ENCODE results near the gene KLHL17.
A peak's percentile ranks its signal among the peaks of the same experiment; 100 is the strongest.

Gene KLHL17

GRCh38 chr1:941588-942383 lies 18.6 kb upstream of the KLHL17 start:
- DNase-seq, result peak; percentile 44
- no peaks in the 10 kb centered on the region for H3K9me3 ChIP-seq (replicated peaks; ENCODE audit: insufficient read depth, low read length)
- no peaks in the 10 kb centered on the region for H3K9me2 ChIP-seq (replicated peaks; ENCODE audit: insufficient read depth, low read length)
- no peak overlapping the region for H3K9ac ChIP-seq (ENCODE audit: low read length)
- H3F3A ChIP-seq (ENCODE audit: insufficient read depth, low read length), result peaks cover 16% of the 10 kb centered on the region
- H3K27me3 ChIP-seq (replicated peaks; ENCODE audit: insufficient read depth, low read length), result peaks cover 62% of the 10 kb centered on the region
- H3K4me2 ChIP-seq (ENCODE audit: low read depth, low read length), result peak overlapping the region; percentile 79; the same call in 1 of the 2 replicates
- no peak overlapping the region for H2AFZ ChIP-seq (ENCODE audit: low read length)
- H3K27ac ChIP-seq (ENCODE audit: low read length), result no peak overlapping the region
- TF ChIP-seq CTCF (IDR thresholded peaks at IDR 0.05; ENCODE audit: low read length) (no peak), EZH2 (optimal IDR thresholded peaks at IDR 0.05; ENCODE audit: low read depth, low read length) (peak; percentile 52), EZH2phosphoT487 (IDR thresholded peaks at IDR 0.05; ENCODE audit: low read length) (no peak)
- H4K20me1 ChIP-seq (ENCODE audit: insufficient read depth, low read length), result peaks cover 7% of the 10 kb centered on the region; the same call in 1 of the 2 replicates
- H3K4me3 ChIP-seq (ENCODE audit: low read length), result peak overlapping the region; percentile 25; the same call in 1 of the 2 replicates
- no peaks in the 10 kb centered on the region for H3K36me3 ChIP-seq (replicated peaks; ENCODE audit: insufficient read depth, low read length)
- peaks cover 34% of the 10 kb centered on the region for H3K4me1 ChIP-seq (ENCODE audit: low read length)
- H3K79me2 ChIP-seq (ENCODE audit: low read length), result no peaks in the 10 kb centered on the region

DNA sequence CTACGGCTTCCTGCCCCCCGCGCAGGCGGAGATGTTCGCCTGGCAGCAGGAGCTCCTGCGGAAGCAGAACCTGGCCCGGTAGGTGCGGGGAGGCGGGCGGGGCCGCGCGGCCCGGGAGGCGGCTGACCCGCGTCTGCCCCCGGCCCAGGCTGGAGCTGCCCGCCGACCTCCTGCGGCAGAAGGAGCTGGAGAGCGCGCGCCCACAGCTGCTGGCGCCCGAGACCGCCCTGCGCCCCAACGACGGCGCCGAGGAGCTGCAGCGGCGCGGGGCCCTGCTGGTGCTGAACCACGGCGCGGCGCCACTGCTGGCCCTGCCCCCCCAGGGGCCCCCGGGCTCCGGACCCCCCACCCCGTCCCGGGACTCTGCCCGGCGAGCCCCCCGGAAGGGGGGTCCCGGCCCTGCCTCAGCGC lies 18.0 kb upstream of the KLHL17 start:
- DNase-seq, result no peak

GRCh38 chr1:942864-943533 lies 17.4 kb upstream of the KLHL17 start:
- Histone ChIP-seq H3K9me3 (replicated peaks; ENCODE audit: insufficient read depth, low read length) (no peaks in the 10 kb centered on the region), H2AFZ (ENCODE audit: low read length) (no peak overlapping the region), H3K36me3 (replicated peaks; ENCODE audit: insufficient read depth, low read length) (peaks cover 3% of the 10 kb centered on the region; the same call in 1 of the 2 replicates), H4K20me1 (ENCODE audit: insufficient read depth, low read length) (peaks cover 7% of the 10 kb centered on the region; the same call in 1 of the 2 replicates), H3K4me1 (ENCODE audit: low read length) (peaks cover 34% of the 10 kb centered on the region), H3K79me2 (ENCODE audit: low read length) (no peaks in the 10 kb centered on the region), H3K27me3 (replicated peaks; ENCODE audit: insufficient read depth, low read length) (peaks cover 51% of the 10 kb centered on the region), H3K9me2 (replicated peaks; ENCODE audit: insufficient read depth, low read length) (no peaks in the 10 kb centered on the region), H3K27ac (ENCODE audit: low read length) (no peak overlapping the region), H3K9ac (ENCODE audit: low read length) (no peak overlapping the region), H3F3A (ENCODE audit: insufficient read depth, low read length) (peaks cover 16% of the 10 kb centered on the region), H3K4me2 (ENCODE audit: low read depth, low read length) (no peak overlapping the region), H3K4me3 (ENCODE audit: low read length) (no peak overlapping the region)
- no peak for DNase-seq
- TF ChIP-seq EZH2phosphoT487 (IDR thresholded peaks at IDR 0.05; ENCODE audit: low read length) (no peak), CTCF (IDR thresholded peaks at IDR 0.05; ENCODE audit: low read length) (no peak)

More for the DNA sequence above, 18.0 kb upstream of the KLHL17 start:
- Histone ChIP-seq H3K9me2 (replicated peaks; ENCODE audit: insufficient read depth, low read length) (no peaks in the 10 kb centered on the region), H3K4me1 (ENCODE audit: low read length) (peaks cover 34% of the 10 kb centered on the region), H2AFZ (ENCODE audit: low read length) (no peak overlapping the region), H3K4me3 (ENCODE audit: low read length) (no peak overlapping the region), H3K79me2 (ENCODE audit: low read length) (no peaks in the 10 kb centered on the region), H3F3A (ENCODE audit: insufficient read depth, low read length) (peaks cover 16% of the 10 kb centered on the region), H3K36me3 (replicated peaks; ENCODE audit: insufficient read depth, low read length) (no peaks in the 10 kb centered on the region), H3K9me3 (replicated peaks; ENCODE audit: insufficient read depth, low read length) (no peaks in the 10 kb centered on the region), H3K27ac (ENCODE audit: low read length) (no peak overlapping the region), H3K4me2 (ENCODE audit: low read depth, low read length) (peak overlapping the region; percentile 79; the same call in 1 of the 2 replicates), H3K9ac (ENCODE audit: low read length) (no peak overlapping the region), H4K20me1 (ENCODE audit: insufficient read depth, low read length) (peaks cover 7% of the 10 kb centered on the region; the same call in 1 of the 2 replicates), H3K27me3 (replicated peaks; ENCODE audit: insufficient read depth, low read length) (peaks cover 57% of the 10 kb centered on the region)
- TF ChIP-seq EZH2phosphoT487 (IDR thresholded peaks at IDR 0.05; ENCODE audit: low read length) (no peak), EZH2 (optimal IDR thresholded peaks at IDR 0.05; ENCODE audit: low read depth, low read length) (no peak), CTCF (IDR thresholded peaks at IDR 0.05; ENCODE audit: low read length) (no peak)
